Lower leg skin (tissue), 4 donors: Measurements from ENCODE around the gene SFPQ. TPM values are rescaled to one million over a fixed set of nuclear protein-coding genes. Genes with fewer than 3 reads are reported as not detected.

Experiments
- DNase-seq, 2 donors: peaks; one replicate each; pipeline ENCODE4 v3.0.0-alpha.2; 2019; ENCODE audit warnings: low spot score in 2 of 2
- H3K4me3 ChIP-seq: fragments of 200-600 bp; sonication (generic); 2 replicates; pipeline ENCODE4 v1.5.1; 2017; ENCODE audit warnings: mild to moderate bottlenecking, low read depth; ENCODE audit not compliant: poor library complexity, severe bottlenecking
- POLR2A ChIP-seq, 2 donors: fragments of 450-650 bp; IDR thresholded peaks; one replicate each; pipeline ENCODE4 v1.6.1; 2016 to 2017; ENCODE audit warnings: antibody characterized with exemption in 2 of 2, mild to moderate bottlenecking in 1 of 2, moderate library complexity in 1 of 2
- WGBS, 2 donors: methylation state at CpG; one replicate each; pipeline ENCODE4 v1.1.5; 2018; 5-methylcytosine and 5-hydroxymethylcytosine counted together
- intact Hi-C: fragments of 100-400 bp; cut with DNase I; formaldehyde crosslinking; loops from one replicate; pipeline ENCODE4 v1.15.0; 2023; ENCODE audit warnings: low total_unique reads
- total RNA-seq, 4 donors: library from RNA; depleted of rRNA; stranded (reverse); fragments of >200 nt; gene quantifications; one replicate each; pipeline ENCODE4 v1.1.0, GENCODE V29; 2016
- TF ChIP-seq, protein P1 (sequence below), 3 donors: fragments of 450-650 bp; IDR thresholded peaks; one replicate each; pipeline ENCODE4 v1.5.1; 2016; ENCODE audit warnings: antibody characterized with exemption in 3 of 3, mild to moderate bottlenecking in 3 of 3, moderate library complexity in 2 of 3

The SFPQ gene
- total RNA-seq, 4 donors from 2014 or later = 119 to 247 (median 174) TPM

DNA sequence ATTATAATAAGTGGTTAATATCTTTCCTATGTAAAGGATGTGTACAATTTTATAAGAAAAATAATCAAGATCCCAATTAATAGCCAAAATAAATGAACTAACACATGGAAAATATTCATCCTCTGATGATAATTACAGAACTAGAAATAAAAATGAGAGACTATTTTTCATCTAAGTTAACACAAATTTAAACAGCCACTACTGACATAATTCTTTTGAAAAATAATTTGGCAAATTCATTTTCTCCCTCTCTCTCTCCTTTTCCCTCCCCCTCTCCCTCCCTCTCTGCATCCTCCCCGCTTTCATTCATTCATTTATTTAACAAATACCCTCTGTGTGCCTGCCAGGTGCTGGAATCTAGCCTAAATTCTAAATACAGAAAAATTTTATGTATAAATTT is 10.3 kb upstream of the SFPQ start:
- H3K4me3 ChIP-seq = no peak overlapping the region
- TF ChIP-seq, protein P1, sequence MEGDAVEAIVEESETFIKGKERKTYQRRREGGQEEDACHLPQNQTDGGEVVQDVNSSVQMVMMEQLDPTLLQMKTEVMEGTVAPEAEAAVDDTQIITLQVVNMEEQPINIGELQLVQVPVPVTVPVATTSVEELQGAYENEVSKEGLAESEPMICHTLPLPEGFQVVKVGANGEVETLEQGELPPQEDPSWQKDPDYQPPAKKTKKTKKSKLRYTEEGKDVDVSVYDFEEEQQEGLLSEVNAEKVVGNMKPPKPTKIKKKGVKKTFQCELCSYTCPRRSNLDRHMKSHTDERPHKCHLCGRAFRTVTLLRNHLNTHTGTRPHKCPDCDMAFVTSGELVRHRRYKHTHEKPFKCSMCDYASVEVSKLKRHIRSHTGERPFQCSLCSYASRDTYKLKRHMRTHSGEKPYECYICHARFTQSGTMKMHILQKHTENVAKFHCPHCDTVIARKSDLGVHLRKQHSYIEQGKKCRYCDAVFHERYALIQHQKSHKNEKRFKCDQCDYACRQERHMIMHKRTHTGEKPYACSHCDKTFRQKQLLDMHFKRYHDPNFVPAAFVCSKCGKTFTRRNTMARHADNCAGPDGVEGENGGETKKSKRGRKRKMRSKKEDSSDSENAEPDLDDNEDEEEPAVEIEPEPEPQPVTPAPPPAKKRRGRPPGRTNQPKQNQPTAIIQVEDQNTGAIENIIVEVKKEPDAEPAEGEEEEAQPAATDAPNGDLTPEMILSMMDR (IDR thresholded peaks at IDR 0.05) = no peak
- no peak for TF ChIP-seq POLR2A (IDR thresholded peaks at IDR 0.05)
- DNase-seq = no peak
- WGBS, 2 donors = 68 to 74% methylated on average over 1 of the region's 1 CpG
- intact Hi-C loops = no loop called here

DNA sequence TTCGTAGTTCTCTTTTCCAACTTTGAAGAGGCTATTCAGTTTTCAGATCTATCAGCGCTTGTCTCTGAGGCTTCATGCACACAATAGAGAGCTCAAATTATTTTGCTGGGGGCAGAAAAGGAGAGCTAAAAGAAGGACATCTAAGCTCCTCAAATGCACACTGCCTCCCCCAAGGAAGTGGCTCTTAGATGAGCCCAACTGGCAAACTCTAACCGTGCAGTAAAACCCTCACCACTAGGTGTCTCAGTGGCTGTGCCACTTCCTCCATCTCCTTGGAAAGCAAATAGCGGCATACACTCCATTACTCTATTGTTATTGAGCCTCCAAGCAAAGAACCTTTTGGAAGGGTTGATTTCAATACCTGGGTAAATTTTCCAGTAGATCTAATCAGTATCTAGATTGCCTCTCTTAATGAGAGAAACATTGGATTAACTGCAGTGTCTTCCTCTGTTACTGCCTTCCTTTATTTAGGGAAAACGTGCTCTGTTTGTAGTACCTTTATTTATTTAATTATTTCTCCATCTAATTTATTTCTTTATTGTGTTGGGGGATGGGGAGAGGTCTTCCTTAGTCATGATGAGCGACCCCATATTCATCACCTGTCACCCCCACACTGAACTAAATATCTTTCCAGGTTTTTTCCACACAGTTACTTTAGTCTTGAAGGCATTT is 9.2 kb upstream of the SFPQ start:
- TF ChIP-seq, protein P1 (IDR thresholded peaks at IDR 0.05) = peak in 1 of 3 donors; percentile 61
- TF ChIP-seq POLR2A (IDR thresholded peaks at IDR 0.05) = no peak
- peak; percentile 58 to 86 for DNase-seq
- H3K4me3 ChIP-seq = no peak overlapping the region
- 25 to 28% methylated on average over 6 of the region's 6 CpGs for WGBS, 2 donors
- intact Hi-C loops = no loop called here

DNA sequence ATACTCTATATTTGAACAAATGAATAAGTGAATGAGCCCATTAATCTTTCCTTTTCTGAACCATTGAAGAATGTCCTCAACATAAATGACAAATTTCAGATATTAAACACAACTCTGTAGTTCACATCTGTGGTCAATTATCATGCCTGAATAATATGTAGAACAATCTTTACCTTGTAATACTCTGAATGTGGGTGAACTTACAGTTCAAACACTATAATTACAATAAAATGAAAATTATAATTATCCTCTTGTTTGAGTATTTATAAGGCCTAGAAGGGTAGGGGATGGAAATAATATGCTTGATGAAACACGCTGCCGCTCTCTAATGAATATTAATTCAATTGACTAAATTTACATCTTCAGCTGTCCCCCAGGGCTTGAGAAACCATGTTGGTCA is 8.7 kb upstream of the SFPQ start:
- no peak for DNase-seq
- 50 to 53% methylated on average over 2 of the region's 2 CpGs for WGBS, 2 donors
- intact Hi-C loops = no loop called here
- no peak overlapping the region for H3K4me3 ChIP-seq
- no peak for TF ChIP-seq POLR2A (IDR thresholded peaks at IDR 0.05)
- TF ChIP-seq, protein P1 (IDR thresholded peaks at IDR 0.05) = no peak

DNA sequence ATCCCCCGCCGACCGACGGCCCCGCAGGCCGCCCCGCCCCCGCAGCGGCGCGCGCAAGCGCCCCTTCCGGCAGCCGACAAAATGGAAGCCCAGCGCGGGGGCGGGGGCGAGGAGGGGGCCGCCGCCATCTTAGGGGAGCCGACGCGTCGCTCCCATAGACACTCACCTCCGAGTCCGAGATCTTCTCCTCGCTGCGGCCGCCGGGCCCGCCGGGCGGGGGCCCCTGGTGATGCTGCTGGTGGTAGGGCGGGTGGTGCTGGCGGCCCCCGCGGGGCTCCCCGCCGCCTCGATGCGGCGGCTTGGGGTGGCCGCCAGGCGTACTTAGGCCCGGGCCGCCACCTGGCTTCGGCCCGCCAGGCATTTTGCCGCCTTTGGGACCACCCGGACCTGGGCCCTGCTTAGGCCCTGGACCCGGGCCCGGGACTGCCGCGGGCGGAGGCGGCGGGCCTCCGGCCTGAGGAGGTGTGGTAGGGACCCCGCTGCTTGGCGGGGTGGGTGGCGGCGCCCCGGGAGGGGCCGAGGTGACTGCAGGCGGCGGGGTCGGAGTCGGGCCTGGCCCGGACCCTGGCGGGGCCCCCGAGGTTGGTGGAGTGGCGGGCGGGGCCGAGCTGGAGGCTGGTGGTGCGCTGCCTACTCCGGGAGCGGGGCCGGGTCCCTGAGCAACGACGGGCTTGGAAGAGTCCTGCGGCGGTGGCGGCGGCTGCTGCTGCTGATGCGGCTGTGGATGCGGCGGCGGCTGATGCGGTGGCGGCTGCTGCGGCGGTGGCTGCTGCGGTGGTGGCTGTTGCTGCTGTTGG is 691 bp downstream of the SFPQ start:
- intact Hi-C loops = no loop called here
- WGBS, 2 donors = 1% methylated on average over 27 of the region's 94 CpGs; no CpG with 5 or more reads in 1 of the 2 donors
- peak; percentile 68 to 97 for DNase-seq
- TF ChIP-seq, protein P1 (IDR thresholded peaks at IDR 0.05) = no peak
- TF ChIP-seq POLR2A (IDR thresholded peaks at IDR 0.05) = no peak
- H3K4me3 ChIP-seq = peak overlapping the region; percentile 100

DNA sequence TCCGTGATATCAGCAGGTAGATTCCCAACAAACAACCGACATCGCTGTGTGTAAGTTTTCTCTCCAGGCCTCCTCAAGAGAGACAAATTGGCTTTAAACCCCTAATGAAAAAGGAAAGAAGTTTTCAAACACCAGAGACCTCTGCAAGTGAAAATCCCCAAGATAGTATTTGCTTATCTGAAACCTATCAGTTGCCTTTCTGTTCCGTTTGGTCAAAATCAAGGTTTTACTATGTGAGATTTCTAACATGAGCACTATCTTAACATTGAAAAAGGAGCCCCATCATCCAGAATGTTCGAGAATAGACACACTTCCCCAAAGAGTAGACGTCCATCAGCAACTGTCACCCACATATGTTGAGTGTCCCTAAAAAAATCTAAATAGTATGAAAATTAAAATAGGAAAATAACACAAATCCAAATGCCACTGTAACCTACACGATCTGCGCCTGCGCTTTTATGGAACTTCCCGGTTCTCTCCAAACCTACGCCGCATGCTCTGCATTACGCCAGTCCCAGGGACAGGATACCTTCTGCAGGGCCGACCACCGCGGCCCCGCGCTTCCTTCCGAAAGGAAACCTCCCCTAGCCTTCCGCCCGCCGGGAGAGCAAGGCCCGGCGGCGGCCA is 1.4 kb downstream of the SFPQ start:
- no peak for TF ChIP-seq POLR2A (IDR thresholded peaks at IDR 0.05)
- TF ChIP-seq, protein P1 (IDR thresholded peaks at IDR 0.05) = no peak
- WGBS, 2 donors = 0 to 2% methylated on average over 19 of the region's 25 CpGs
- DNase-seq = no peak
- intact Hi-C loops = no loop called here
- H3K4me3 ChIP-seq = peak overlapping the region; percentile 100
